Right lobe of liver (tissue), 4 donors: ENCODE data around the gene SURF6.

Source experiments
- CTCF ChIP-seq, 4 donors: fragments of 200-600 bp in 3 of 4; fragments of 450-650 bp in 1 of 4; IDR thresholded peaks; one replicate each; pipeline versions ENCODE4 v1.5.1 to v1.8.0; 2016 to 2022; ENCODE audit warnings: antibody characterized with exemption in 4 of 4, mild to moderate bottlenecking in 2 of 4
- POLR2A ChIP-seq: fragments of 450-650 bp; IDR thresholded peaks from one replicate; pipeline ENCODE4 v1.6.1; 2017; ENCODE audit warnings: antibody characterized with exemption, mild to moderate bottlenecking
- donor health status: DM: no; HTN: no; CAD: no.
- donor health status: DM: no; HTN: no; CAD: no.
- donor health status: DM: no; HTN: yes; CAD: no.

GRCh38 chr9:133355881-133356357 lies 19.9 kb upstream of the SURF6 start:
- TF ChIP-seq CTCF (IDR thresholded peaks at IDR 0.05) (peak in 1 of 4 donors; percentile 6), POLR2A (no peak)
